ENCODE measurements around the gene CDK18. TPM values are rescaled to one million over a fixed set of nuclear protein-coding genes. Genes with fewer than 3 reads are reported as not detected.
A peak's percentile ranks its signal among the peaks of the same experiment; 100 is the strongest.

CDK18 gene
- total and polyA plus RNA-seq, 12 donors = 3.2 to 52.0 (median 18.2) TPM

- intact Hi-C loops (cut with DNase I) = no loop called here
- peak overlapping the region in 1 of 4 donors; percentile 26 for H3K4me3 ChIP-seq
- H3K36me3 ChIP-seq (replicated peaks in 1 of 2) = no peaks in the 10 kb centered on the region
- TF ChIP-seq POLR2A (IDR thresholded peaks at IDR 0.05) (no peak), CTCF (IDR thresholded peaks at IDR 0.05) (no peak)
- WGBS, 4 donors = 0 to 2% (median 1%) methylated on average over 15 to 47 of the region's 47 CpGs
- no peak for DNase-seq
- H3K9me3 ChIP-seq (replicated peaks in 1 of 3) = no peaks in the 10 kb centered on the region
- no peak overlapping the region for H3K27ac ChIP-seq
- H3K27me3 ChIP-seq = peaks cover 57% of the 10 kb centered on the region
- H3K4me1 ChIP-seq (replicated peaks in 1 of 2) = peaks cover 0 to 21% of the 10 kb centered on the region in 2 donors
Measured at GRCh38 chr1:205456383-205456867, 48.0 kb upstream of the CDK18 start.

GRCh38 chr1:205456868-205457745 is 47.4 kb upstream of the CDK18 start:
- Histone ChIP-seq H3K9me3 (replicated peaks in 1 of 3) (no peaks in the 10 kb centered on the region), H3K27ac (no peak overlapping the region), H3K4me1 (replicated peaks in 1 of 2) (peaks cover 0 to 21% of the 10 kb centered on the region in 2 donors), H3K27me3 (peaks cover 54% of the 10 kb centered on the region), H3K4me3 (peak overlapping the region in 1 of 4 donors; percentile 26), H3K36me3 (replicated peaks in 1 of 2) (no peaks in the 10 kb centered on the region)
- TF ChIP-seq POLR2A (IDR thresholded peaks at IDR 0.05) (no peak), CTCF (IDR thresholded peaks at IDR 0.05) (no peak)
- no peak for DNase-seq
- WGBS, 4 donors = 2 to 7% (median 3%) methylated on average over 16 to 74 of the region's 74 CpGs
- intact Hi-C loops (cut with DNase I) = no loop called here

GRCh38 chr1:205458777-205459566 is 45.5 kb upstream of the CDK18 start:
- no peaks in the 10 kb centered on the region for H3K36me3 ChIP-seq (replicated peaks in 1 of 2)
- WGBS, 4 donors = 53 to 58% (median 56%) methylated on average over 6 of the region's 6 CpGs
- no peak overlapping the region for H3K4me3 ChIP-seq
- no peak overlapping the region for H3K27ac ChIP-seq
- peak in 5 of 7 donors; percentile 38 to 52 (median 47) for DNase-seq
- intact Hi-C loops (cut with DNase I) = no loop called here
- H3K27me3 ChIP-seq = peaks cover 46% of the 10 kb centered on the region
- TF ChIP-seq POLR2A (IDR thresholded peaks at IDR 0.05) (no peak), CTCF (IDR thresholded peaks at IDR 0.05) (no peak)
- H3K9me3 ChIP-seq (replicated peaks in 1 of 3) = no peaks in the 10 kb centered on the region
- peaks cover 0 to 21% of the 10 kb centered on the region in 2 donors for H3K4me1 ChIP-seq (replicated peaks in 1 of 2)

GRCh38 chr1:205465392-205465791 is 39.1 kb upstream of the CDK18 start:
- H3K4me1 ChIP-seq (replicated peaks in 1 of 2) = no peaks in the 10 kb centered on the region
- no peaks in the 10 kb centered on the region for H3K9me3 ChIP-seq (replicated peaks in 1 of 3)
- 44 to 79% (median 73%) methylated on average over 2 of the region's 2 CpGs for WGBS, 4 donors
- DNase-seq = no peak
- intact Hi-C loops (cut with DNase I) = no loop called here
- TF ChIP-seq CTCF (IDR thresholded peaks at IDR 0.05) = no peak
- no peak for TF ChIP-seq POLR2A (IDR thresholded peaks at IDR 0.05)
- H3K27ac ChIP-seq = no peak overlapping the region
- H3K27me3 ChIP-seq = peaks cover 11% of the 10 kb centered on the region
- no peaks in the 10 kb centered on the region for H3K36me3 ChIP-seq (replicated peaks in 1 of 2)
- no peak overlapping the region for H3K4me3 ChIP-seq

Data from adrenal gland (tissue), 12 donors.